ENCODE results near the gene LCNL1. TPM values are rescaled to one million over a fixed set of nuclear protein-coding genes. Genes with fewer than 3 reads are reported as not detected.

The LCNL1 gene
- total and polyA plus RNA-seq, 2 of the 13 experiments (the other 11 are each of a cell fraction or from before 2014, with no cell fraction given) = not detected

DNA sequence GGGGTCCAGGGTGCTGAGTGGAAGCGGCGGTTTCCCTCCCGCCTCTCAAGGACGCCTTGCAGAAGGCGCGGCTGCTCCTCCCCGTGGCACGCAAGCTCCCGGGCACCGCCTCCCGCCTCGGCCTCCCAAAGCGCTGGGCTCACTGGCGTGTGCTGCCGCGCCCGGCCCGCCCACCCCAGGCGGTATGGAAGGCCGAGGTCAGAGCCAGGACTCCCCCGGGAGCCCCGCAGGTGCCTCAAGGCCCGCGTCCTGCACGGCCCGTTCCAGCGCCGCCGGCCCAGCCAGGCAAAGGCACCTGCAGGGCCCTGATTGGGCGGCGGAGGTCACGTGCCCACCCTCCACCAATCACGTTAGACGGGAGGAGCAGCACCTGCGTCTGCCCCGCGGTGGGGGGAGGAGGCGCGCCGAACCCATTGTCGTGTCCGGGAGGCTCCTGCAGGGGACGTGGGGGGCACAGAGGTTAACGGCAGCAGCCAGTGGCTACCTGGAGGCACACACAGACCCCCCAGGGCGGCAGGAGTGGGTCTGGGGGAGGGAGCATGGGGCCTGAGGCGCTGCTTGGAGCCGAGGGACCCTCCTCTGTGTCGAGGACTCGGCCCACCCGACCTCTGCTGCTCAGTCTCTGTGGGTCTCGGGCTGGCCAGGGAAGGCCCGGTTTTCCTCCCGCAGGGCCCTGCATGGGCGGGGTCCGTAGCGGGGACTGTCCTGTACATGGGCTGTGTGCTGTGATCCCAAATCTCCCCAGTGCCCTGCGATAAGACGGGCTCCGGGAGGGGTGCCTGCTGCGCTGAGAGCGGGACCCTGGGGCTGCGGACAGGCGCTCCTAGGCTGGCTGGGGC, 32.8 kb upstream of the LCNL1 start:
- H4K20me1 ChIP-seq (ENCODE audit: insufficient read depth, low read length) = no peaks in the 10 kb centered on the region
- in situ Hi-C loops (cut with HindIII; ENCODE audit: extremely low pct_ligation_motif_present, low pct_unique_long_range_greater_than_20kb) = loop anchor here (5.0 kb wide), 1 partner anchor 82 kb away; the partner anchor contains the start of gene FUT7
- ChIA-PET CTCF (ENCODE audit: low intra/inter-chr PET ratio, low total read pairs) (no interaction called here), POLR2A (interaction anchor here (0.7 to 2.5 kb wide), 10 partner anchors 16 to 118 kb away, joined by 3 to 7 read pairs (median 4); partner anchors contain the start of gene CLIC3)
- H3K79me2 ChIP-seq (ENCODE audit: insufficient read depth, low read length) = peaks cover 5% of the 10 kb centered on the region
- no CpG with 5 or more reads among the region's 63 CpGs for WGBS (ENCODE audit: low lambda C conversion rate)
- peak overlapping the region; percentile 100 for H3K4me2 ChIP-seq (ENCODE audit: low read depth, low read length)
- no peaks in the 10 kb centered on the region for H3K36me3 ChIP-seq (replicated peaks in 1 of 2; ENCODE audit: control insufficient read depth in 1 of 2, insufficient read depth in 2 of 2, low read length in 2 of 2)
- DNase-seq (ENCODE audit: low spot score) = peak; percentile 94
- ATAC-seq = peak; percentile 80
- no peaks in the 10 kb centered on the region for H3K27me3 ChIP-seq (ENCODE audit: control insufficient read depth in 1 of 2, insufficient read depth in 2 of 2, low read length in 2 of 2)
- no peaks in the 10 kb centered on the region for H3K9me3 ChIP-seq (ENCODE audit: low read length)
- H2AFZ ChIP-seq (ENCODE audit: low read length) = no peak overlapping the region
- FAIRE-seq = peak; percentile 83
- H3K27ac ChIP-seq (ENCODE audit: extremely low read length, insufficient read depth, low read length) = peak overlapping the region; percentile 95
- intact Hi-C loops (cut with micrococcal nuclease; ENCODE audit: unreplicated experiment) = loop anchor here (2.0 kb wide), 2 partner anchors 19 to 85 kb away; no protein-coding TSS in a partner anchor
- peak overlapping the region; percentile 68 to 90 (median 87) for H3K4me3 ChIP-seq (replicated peaks in 1 of 3; ENCODE audit: insufficient read depth in 1 of 3, low read depth in 2 of 3, low read length in 3 of 3)
- H3K9ac ChIP-seq (ENCODE audit: insufficient read depth, low read depth, low read length) = peak overlapping the region; percentile 86
- peaks cover 56% of the 10 kb centered on the region for H3K4me1 ChIP-seq (ENCODE audit: insufficient read depth, low read length)
- BruUV-seq (replicated peaks) = TSS peak; percentile 87
- TF ChIP-seq KLF11 (CRISPR knock-in tag; IDR thresholded peaks at IDR 0.05) (peak; percentile 9; the same call in 1 of the 2 replicates), MXI1 (IDR thresholded peaks at IDR 0.05; ENCODE audit: borderline replicate concordance, low read depth, low read length) (no peak), ZFP36L1 (CRISPR knock-in tag; IDR thresholded peaks at IDR 0.05) (no peak), ZNF781 (CRISPR knock-in tag; IDR thresholded peaks at IDR 0.05; ENCODE audit: borderline replicate concordance, not compliant biosample characterization) (peak; percentile 61), ATAD3A (CRISPR knock-in tag; IDR thresholded peaks at IDR 0.05) (no peak), GPN1 (CRISPR knock-in tag; IDR thresholded peaks at IDR 0.05; ENCODE audit: borderline replicate concordance) (no peak), SMYD3 (CRISPR knock-in tag; IDR thresholded peaks at IDR 0.05) (no peak), ZMYM4 (CRISPR knock-in tag; IDR thresholded peaks at IDR 0.05) (peak; percentile 68), ZNF329 (CRISPR knock-in tag; IDR thresholded peaks at IDR 0.05; ENCODE audit: low read depth) (peak; percentile 86; the same call in 1 of the 2 replicates), ZBTB7B (CRISPR knock-in tag; IDR thresholded peaks at IDR 0.05) (peak; percentile 82; the same call in 1 of the 2 replicates), GZF1 (CRISPR knock-in tag; IDR thresholded peaks at IDR 0.05) (no peak), MZF1 (CRISPR knock-in tag; IDR thresholded peaks at IDR 0.05; ENCODE audit: borderline replicate concordance) (no peak), ZIK1 (CRISPR knock-in tag; IDR thresholded peaks at IDR 0.05; ENCODE audit: borderline replicate concordance, low read depth) (0 out of 2 replicates have a peak, but pooled peaks have one; percentile 23), MYNN (CRISPR knock-in tag; IDR thresholded peaks at IDR 0.05; ENCODE audit: low read depth) (no peak), KLF13 (CRISPR knock-in tag; IDR thresholded peaks at IDR 0.05) (no peak)
- TF ChIP-seq, protein P1, sequence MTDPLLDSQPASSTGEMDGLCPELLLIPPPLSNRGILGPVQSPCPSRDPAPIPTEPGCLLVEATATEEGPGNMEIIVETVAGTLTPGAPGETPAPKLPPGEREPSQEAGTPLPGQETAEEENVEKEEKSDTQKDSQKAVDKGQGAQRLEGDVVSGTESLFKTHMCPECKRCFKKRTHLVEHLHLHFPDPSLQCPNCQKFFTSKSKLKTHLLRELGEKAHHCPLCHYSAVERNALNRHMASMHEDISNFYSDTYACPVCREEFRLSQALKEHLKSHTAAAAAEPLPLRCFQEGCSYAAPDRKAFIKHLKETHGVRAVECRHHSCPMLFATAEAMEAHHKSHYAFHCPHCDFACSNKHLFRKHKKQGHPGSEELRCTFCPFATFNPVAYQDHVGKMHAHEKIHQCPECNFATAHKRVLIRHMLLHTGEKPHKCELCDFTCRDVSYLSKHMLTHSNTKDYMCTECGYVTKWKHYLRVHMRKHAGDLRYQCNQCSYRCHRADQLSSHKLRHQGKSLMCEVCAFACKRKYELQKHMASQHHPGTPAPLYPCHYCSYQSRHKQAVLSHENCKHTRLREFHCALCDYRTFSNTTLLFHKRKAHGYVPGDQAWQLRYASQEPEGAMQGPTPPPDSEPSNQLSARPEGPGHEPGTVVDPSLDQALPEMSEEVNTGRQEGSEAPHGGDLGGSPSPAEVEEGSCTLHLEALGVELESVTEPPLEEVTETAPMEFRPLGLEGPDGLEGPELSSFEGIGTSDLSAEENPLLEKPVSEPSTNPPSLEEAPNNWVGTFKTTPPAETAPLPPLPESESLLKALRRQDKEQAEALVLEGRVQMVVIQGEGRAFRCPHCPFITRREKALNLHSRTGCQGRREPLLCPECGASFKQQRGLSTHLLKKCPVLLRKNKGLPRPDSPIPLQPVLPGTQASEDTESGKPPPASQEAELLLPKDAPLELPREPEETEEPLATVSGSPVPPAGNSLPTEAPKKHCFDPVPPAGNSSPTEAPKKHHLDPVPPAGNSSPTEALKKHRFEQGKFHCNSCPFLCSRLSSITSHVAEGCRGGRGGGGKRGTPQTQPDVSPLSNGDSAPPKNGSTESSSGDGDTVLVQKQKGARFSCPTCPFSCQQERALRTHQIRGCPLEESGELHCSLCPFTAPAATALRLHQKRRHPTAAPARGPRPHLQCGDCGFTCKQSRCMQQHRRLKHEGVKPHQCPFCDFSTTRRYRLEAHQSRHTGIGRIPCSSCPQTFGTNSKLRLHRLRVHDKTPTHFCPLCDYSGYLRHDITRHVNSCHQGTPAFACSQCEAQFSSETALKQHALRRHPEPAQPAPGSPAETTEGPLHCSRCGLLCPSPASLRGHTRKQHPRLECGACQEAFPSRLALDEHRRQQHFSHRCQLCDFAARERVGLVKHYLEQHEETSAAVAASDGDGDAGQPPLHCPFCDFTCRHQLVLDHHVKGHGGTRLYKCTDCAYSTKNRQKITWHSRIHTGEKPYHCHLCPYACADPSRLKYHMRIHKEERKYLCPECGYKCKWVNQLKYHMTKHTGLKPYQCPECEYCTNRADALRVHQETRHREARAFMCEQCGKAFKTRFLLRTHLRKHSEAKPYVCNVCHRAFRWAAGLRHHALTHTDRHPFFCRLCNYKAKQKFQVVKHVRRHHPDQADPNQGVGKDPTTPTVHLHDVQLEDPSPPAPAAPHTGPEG (CRISPR knock-in tag; IDR thresholded peaks at IDR 0.05) = no peak
- TF ChIP-seq, protein P2, sequence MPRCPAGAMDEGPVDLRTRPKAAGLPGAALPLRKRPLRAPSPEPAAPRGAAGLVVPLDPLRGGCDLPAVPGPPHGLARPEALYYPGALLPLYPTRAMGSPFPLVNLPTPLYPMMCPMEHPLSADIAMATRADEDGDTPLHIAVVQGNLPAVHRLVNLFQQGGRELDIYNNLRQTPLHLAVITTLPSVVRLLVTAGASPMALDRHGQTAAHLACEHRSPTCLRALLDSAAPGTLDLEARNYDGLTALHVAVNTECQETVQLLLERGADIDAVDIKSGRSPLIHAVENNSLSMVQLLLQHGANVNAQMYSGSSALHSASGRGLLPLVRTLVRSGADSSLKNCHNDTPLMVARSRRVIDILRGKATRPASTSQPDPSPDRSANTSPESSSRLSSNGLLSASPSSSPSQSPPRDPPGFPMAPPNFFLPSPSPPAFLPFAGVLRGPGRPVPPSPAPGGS (CRISPR knock-in tag; IDR thresholded peaks at IDR 0.05) = peak; percentile 87; the same call in 1 of the 2 replicates
